PC-3 (cell line): ENCODE data around the gene PCDHGA5.

Experiments
- EZH2 ChIP-seq: fragments of 300-600 bp; sonication (generic); IDR thresholded peaks from one replicate; pipeline ENCODE4 v1.6.1; 2017; ENCODE audit warnings: antibody characterized with exemption, mild to moderate bottlenecking, low read length; ENCODE audit not compliant: unreplicated experiment
- EZH2phosphoT487 ChIP-seq: fragments of 300-600 bp; sonication (generic); IDR thresholded peaks from 2 replicates; pipeline ENCODE4 v1.6.1; 2018; ENCODE audit warnings: mild to moderate bottlenecking, antibody characterized with exemption, low read length, borderline replicate concordance
- TF ChIP-seq, protein P1 (sequence below): fragments of 300-600 bp; sonication (generic); conservative IDR thresholded peaks from 2 replicates; pipeline ENCODE4 v1.5.1; 2017; ENCODE audit warnings: antibody characterized with exemption, low read depth, mild to moderate bottlenecking, low read length

DNA sequence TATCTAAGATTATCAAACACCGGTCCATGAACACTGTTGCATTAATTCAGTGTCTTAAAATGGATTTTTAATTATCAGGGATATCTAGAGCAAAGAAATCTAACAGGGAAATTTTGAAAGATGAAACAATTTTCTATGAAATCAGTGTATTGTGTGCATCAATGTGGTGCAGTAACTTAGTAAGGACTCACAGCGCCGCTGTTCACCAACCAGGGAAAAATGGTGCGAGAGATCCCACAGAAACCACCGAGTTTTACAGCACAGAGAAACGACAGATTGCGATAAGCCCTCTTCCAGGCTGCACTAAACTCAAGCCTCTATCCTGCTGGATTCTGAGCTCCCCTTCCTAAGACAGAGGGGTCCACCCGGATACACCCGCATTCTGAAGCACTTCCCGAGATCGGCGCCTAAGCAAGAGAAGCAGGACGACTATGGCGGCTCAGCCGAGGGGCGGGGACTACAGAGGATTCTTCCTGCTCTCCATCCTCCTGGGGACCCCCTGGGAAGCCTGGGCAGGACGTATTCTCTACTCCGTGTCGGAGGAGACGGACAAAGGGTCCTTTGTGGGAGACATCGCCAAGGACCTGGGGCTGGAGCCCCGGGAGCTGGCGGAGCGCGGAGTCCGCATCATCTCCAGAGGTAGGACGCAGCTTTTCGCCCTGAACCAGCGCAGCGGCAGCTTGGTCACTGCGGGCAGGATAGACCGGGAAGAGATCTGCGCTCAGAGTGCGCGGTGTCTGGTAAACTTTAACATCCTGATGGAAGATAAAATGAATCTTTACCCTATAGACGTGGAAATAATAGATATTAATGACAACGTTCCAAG is 18.7 kb downstream of the PCDHGA5 start, which contains the start of gene PCDHGA7:
- TF ChIP-seq, protein P1, sequence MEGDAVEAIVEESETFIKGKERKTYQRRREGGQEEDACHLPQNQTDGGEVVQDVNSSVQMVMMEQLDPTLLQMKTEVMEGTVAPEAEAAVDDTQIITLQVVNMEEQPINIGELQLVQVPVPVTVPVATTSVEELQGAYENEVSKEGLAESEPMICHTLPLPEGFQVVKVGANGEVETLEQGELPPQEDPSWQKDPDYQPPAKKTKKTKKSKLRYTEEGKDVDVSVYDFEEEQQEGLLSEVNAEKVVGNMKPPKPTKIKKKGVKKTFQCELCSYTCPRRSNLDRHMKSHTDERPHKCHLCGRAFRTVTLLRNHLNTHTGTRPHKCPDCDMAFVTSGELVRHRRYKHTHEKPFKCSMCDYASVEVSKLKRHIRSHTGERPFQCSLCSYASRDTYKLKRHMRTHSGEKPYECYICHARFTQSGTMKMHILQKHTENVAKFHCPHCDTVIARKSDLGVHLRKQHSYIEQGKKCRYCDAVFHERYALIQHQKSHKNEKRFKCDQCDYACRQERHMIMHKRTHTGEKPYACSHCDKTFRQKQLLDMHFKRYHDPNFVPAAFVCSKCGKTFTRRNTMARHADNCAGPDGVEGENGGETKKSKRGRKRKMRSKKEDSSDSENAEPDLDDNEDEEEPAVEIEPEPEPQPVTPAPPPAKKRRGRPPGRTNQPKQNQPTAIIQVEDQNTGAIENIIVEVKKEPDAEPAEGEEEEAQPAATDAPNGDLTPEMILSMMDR, result no peak
- no peak for TF ChIP-seq EZH2phosphoT487
- TF ChIP-seq EZH2, result no peak
